GM12865 (cell line): Measurements from ENCODE around the gene CPNE4.

ENCODE experiments used
- DNase-seq: peaks from one replicate; pipeline ENCODE4 v3.0.0; 2010; ENCODE audit warnings: low read depth
- H3K4me3 ChIP-seq: 2 replicates; pipeline ENCODE4 v1.5.1; 2011; ENCODE audit warnings: mild to moderate bottlenecking, low read depth, low read length, control low read depth
- CTCF ChIP-seq: IDR thresholded peaks from 2 replicates; pipeline ENCODE4 v1.5.1; 2011; ENCODE audit warnings: low read length, control low read depth, low read depth, inconsistent platforms; ENCODE audit not compliant: insufficient read depth; ENCODE audit errors: missing control alignments

Gene CPNE4

GRCh38 chr3:131694376-131694775 is 340.4 kb downstream of the CPNE4 start:
- TF ChIP-seq CTCF = no peak
- H3K4me3 ChIP-seq = no peak overlapping the region
- DNase-seq = no peak

- no peak for DNase-seq
- H3K4me3 ChIP-seq = no peak overlapping the region
- TF ChIP-seq CTCF = no peak
Observed at GRCh38 chr3:131692356-131692755, 342.5 kb downstream of the CPNE4 start.

- DNase-seq = no peak
- no peak for TF ChIP-seq CTCF
- H3K4me3 ChIP-seq = no peak overlapping the region
Observed at GRCh38 chr3:131690800-131691199, 344.0 kb downstream of the CPNE4 start.

GRCh38 chr3:131688370-131688769 is 346.4 kb downstream of the CPNE4 start:
- no peak for TF ChIP-seq CTCF
- no peak overlapping the region for H3K4me3 ChIP-seq
- no peak for DNase-seq

GRCh38 chr3:131669600-131669999 is 365.2 kb downstream of the CPNE4 start:
- DNase-seq = no peak
- no peak for TF ChIP-seq CTCF
- H3K4me3 ChIP-seq = no peak overlapping the region

GRCh38 chr3:131658771-131659170 is 376.0 kb downstream of the CPNE4 start:
- no peak overlapping the region for H3K4me3 ChIP-seq
- DNase-seq = no peak
- TF ChIP-seq CTCF = no peak

- no peak for TF ChIP-seq CTCF
- DNase-seq = no peak
- no peak overlapping the region for H3K4me3 ChIP-seq
Observed at GRCh38 chr3:131658115-131658514, 376.7 kb downstream of the CPNE4 start.
